Fibroblast of lung (primary cell): ENCODE data around the gene ADGRD1. TPM values are rescaled to one million over a fixed set of nuclear protein-coding genes. Genes with fewer than 3 reads are reported as not detected.

ENCODE experiments used
- DNase-seq, 2 donors: peaks; one replicate each; pipeline versions ENCODE4 v3.0.0 to v3.0.0-alpha.2; 2010; ENCODE audit warnings: low read depth in 2 of 2
- H2AFZ ChIP-seq: 2 replicates; pipeline ENCODE4 v1.5.1; 2012; ENCODE audit warnings: low read length, control low read depth, inconsistent platforms
- H3K27ac ChIP-seq: 2 replicates; pipeline ENCODE4 v1.5.1; 2011; ENCODE audit warnings: low read length, control low read depth; ENCODE audit not compliant: insufficient read depth
- H3K27me3 ChIP-seq: 2 replicates; pipeline ENCODE4 v1.5.1; 2011; ENCODE audit warnings: mild to moderate bottlenecking, low read length; ENCODE audit not compliant: control insufficient read depth, insufficient read depth
- H3K36me3 ChIP-seq: 2 replicates; pipeline ENCODE4 v1.5.1; 2011; ENCODE audit warnings: low read length; ENCODE audit not compliant: control insufficient read depth, insufficient read depth
- H3K4me1 ChIP-seq: 2 replicates; pipeline ENCODE4 v1.5.1; 2011; ENCODE audit warnings: low read length; ENCODE audit not compliant: control insufficient read depth, insufficient read depth; ENCODE audit errors: extremely low read depth
- H3K4me2 ChIP-seq: 2 replicates; pipeline ENCODE4 v1.5.1; 2011; ENCODE audit warnings: low read length, control low read depth; ENCODE audit not compliant: insufficient read depth; ENCODE audit errors: extremely low read depth
- H3K4me3 ChIP-seq, 4 experiments: fragments of 200-600 bp in 1 of 4; sonication (generic) in 1 of 4; replicated peaks in 1 of 4; 2 replicates each; pipeline ENCODE4 v1.5.1; 2011 to 2016; ENCODE audit warnings: low read length in 4 of 4, low read depth in 3 of 4, mild to moderate bottlenecking in 3 of 4, control low read depth in 2 of 4, inconsistent platforms in 1 of 4, mixed read lengths in 1 of 4; ENCODE audit not compliant: insufficient read depth in 1 of 4; ENCODE audit errors: control extremely low read depth in 1 of 4
- H3K79me2 ChIP-seq: 2 replicates; pipeline ENCODE4 v1.5.1; 2012; ENCODE audit warnings: mild to moderate bottlenecking, low read length, inconsistent platforms; ENCODE audit not compliant: control insufficient read depth, insufficient read depth
- H3K9ac ChIP-seq: 2 replicates; pipeline ENCODE4 v1.5.1; 2011; ENCODE audit warnings: mild to moderate bottlenecking, low read length, control low read depth; ENCODE audit not compliant: insufficient read depth
- H3K9me3 ChIP-seq: 2 replicates; pipeline ENCODE4 v1.5.1; 2012; ENCODE audit warnings: low read depth, low read length; ENCODE audit not compliant: control insufficient read depth, insufficient read depth
- H4K20me1 ChIP-seq: 2 replicates; pipeline ENCODE4 v1.5.1; 2011; ENCODE audit warnings: low read length; ENCODE audit not compliant: control insufficient read depth, insufficient read depth; ENCODE audit errors: extremely low read depth
- CTCF ChIP-seq, 2 donors: IDR thresholded peaks in 1 of 2; conservative IDR thresholded peaks in 1 of 2; 1 replicate in 1 of 2; 2 replicates in 1 of 2; pipeline ENCODE4 v1.5.1; 2011 to 2012; ENCODE audit warnings: low read length in 2 of 2, control low read depth in 1 of 2, inconsistent platforms in 1 of 2, low read depth in 1 of 2, mild to moderate bottlenecking in 1 of 2
- EZH2 ChIP-seq: IDR thresholded peaks from 2 replicates; pipeline ENCODE4 v1.5.1; 2012; ENCODE audit warnings: low read length, control low read depth, mild to moderate bottlenecking; ENCODE audit errors: missing control alignments
- polyA plus RNA-seq, 2 donors: library from polyadenylated mRNA; depleted of rRNA in 1 of 2; stranded (reverse) in 1 of 2; unstranded in 1 of 2; fragments of >200 nt; gene quantifications; 2 replicates each; pipeline ENCODE4 v1.2.1, GENCODE V29; 2011 to 2012; ENCODE audit warnings: missing spikeins in 1 of 2
- total RNA-seq: library from RNA; depleted of rRNA; stranded (reverse); fragments of >200 nt; gene quantifications from 2 replicates; pipeline ENCODE4 v1.2.1, GENCODE V29; 2014

ADGRD1 gene
- total and polyA plus RNA-seq, 2 donors (not counting 1 experiment from before 2014, with no cell fraction given) = 7.3 to 11.6 TPM

DNA sequence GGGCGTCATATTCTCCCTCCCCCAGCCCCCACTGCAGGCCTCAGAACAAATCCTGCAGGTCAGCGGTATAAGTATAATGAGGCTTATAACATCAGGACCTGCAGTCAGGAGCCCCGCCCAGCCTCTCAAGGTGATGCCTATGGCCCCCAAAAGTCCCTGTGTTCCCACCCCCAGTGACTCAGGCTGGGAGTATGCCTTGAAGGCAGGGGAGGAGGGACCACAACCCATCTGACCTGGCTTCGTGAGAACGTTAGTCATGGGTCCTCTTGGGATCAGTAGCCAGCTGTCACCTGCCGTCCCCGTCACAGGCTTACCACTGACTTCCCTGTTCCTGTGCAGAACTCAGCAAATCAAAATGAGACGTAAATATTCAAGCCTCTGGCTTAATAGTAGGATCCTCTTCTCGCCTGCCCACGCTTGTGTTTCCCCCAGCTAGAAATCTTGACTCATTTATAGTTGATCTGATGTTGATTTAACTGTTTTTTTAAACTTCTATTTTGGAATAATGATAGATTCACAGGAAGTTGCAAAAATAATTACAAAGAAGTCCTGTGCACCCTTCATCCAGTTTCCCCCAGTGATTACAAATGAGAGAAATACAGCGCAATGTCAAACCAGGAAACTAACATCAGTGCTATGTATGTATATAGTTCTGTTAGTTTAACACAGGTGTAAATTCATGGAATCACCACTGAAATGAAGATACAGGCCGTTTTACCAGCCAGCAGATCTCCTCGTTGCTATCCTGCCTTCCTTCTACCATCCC lies 107.5 kb downstream of the ADGRD1 start:
- no peak overlapping the region for H3K4me3 ChIP-seq
- H3K36me3 ChIP-seq = no peaks in the 10 kb centered on the region
- H3K4me2 ChIP-seq = no peak overlapping the region
- H3K27me3 ChIP-seq = no peaks in the 10 kb centered on the region
- no peaks in the 10 kb centered on the region for H3K4me1 ChIP-seq
- H4K20me1 ChIP-seq = no peaks in the 10 kb centered on the region
- H3K79me2 ChIP-seq = no peaks in the 10 kb centered on the region
- no peak for DNase-seq
- no peaks in the 10 kb centered on the region for H3K9me3 ChIP-seq
- no peak overlapping the region for H3K27ac ChIP-seq
- TF ChIP-seq CTCF (conservative IDR thresholded peaks at IDR 0.05 in 1 of 2, IDR thresholded peaks at IDR 0.05 in 1 of 2; ENCODE audit: low read depth in 1 of 2, low read length in 2 of 2) (no peak), EZH2 (no peak)
- no peak overlapping the region for H3K9ac ChIP-seq
- H2AFZ ChIP-seq = no peak overlapping the region

DNA sequence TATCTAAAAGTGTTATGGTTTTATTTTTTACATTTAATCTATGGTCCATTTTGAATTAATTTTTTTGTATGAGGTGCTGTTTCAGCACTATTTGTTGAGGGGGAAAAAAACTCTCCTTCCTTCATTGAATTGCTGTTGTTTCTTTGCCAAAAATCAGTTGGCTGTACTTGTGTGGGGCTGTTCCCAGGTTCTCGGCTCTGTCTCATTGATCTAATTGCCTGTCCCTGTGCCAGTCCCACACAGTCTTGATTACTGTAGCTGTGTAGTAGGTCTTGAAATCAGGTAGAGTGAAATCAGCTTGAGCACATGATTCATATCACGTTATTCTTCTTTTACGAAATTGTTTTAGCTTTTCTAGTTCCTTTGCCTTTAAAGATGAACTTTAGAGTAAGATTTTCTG lies 109.7 kb downstream of the ADGRD1 start:
- Histone ChIP-seq H3K4me1 (no peaks in the 10 kb centered on the region), H3K36me3 (no peaks in the 10 kb centered on the region), H4K20me1 (no peaks in the 10 kb centered on the region), H3K79me2 (no peaks in the 10 kb centered on the region), H3K9ac (no peak overlapping the region), H3K27me3 (no peaks in the 10 kb centered on the region), H3K4me2 (no peak overlapping the region), H3K9me3 (no peaks in the 10 kb centered on the region), H3K27ac (no peak overlapping the region), H3K4me3 (no peak overlapping the region), H2AFZ (no peak overlapping the region)
- no peak for TF ChIP-seq EZH2
- no peak for TF ChIP-seq CTCF (conservative IDR thresholded peaks at IDR 0.05 in 1 of 2, IDR thresholded peaks at IDR 0.05 in 1 of 2; ENCODE audit: low read depth in 1 of 2, low read length in 2 of 2)
- DNase-seq = no peak

DNA sequence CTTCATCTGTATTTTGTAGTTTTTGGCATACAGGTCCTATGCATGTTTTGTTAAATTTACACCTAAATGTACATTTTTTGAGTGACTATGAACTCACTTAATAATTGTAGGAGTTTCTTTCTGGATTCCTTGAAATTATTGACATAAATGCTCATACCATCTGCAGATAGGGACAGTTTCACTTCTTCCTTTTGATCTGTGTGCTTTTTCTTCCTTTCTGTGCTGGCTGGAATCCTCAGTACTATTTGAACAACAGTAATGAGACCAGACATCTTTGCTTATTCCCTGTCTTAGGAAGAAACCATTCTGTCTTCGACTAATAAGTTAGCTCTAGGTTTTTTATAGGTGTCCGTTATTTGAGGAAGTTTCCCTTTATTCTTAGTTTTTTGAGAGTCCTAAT lies 110.3 kb downstream of the ADGRD1 start:
- no peak for DNase-seq
- H3K36me3 ChIP-seq = no peaks in the 10 kb centered on the region
- H3K4me3 ChIP-seq = no peak overlapping the region
- no peaks in the 10 kb centered on the region for H4K20me1 ChIP-seq
- H2AFZ ChIP-seq = no peak overlapping the region
- no peaks in the 10 kb centered on the region for H3K79me2 ChIP-seq
- no peaks in the 10 kb centered on the region for H3K27me3 ChIP-seq
- H3K9ac ChIP-seq = no peak overlapping the region
- no peaks in the 10 kb centered on the region for H3K4me1 ChIP-seq
- H3K9me3 ChIP-seq = no peaks in the 10 kb centered on the region
- no peak for TF ChIP-seq CTCF (conservative IDR thresholded peaks at IDR 0.05 in 1 of 2, IDR thresholded peaks at IDR 0.05 in 1 of 2; ENCODE audit: low read depth in 1 of 2, low read length in 2 of 2)
- no peak for TF ChIP-seq EZH2
- H3K27ac ChIP-seq = no peak overlapping the region
- no peak overlapping the region for H3K4me2 ChIP-seq
